ENCODE data around the gene JAML. TPM values are rescaled to one million over a fixed set of nuclear protein-coding genes. Genes with fewer than 3 reads are reported as not detected.
"Not testable (repeated sequence)": the region's sequence is repeated elsewhere in the genome, so short reads cannot be mapped to it uniquely, and the experiment has no call there.

Gene JAML
- total RNA-seq, 1 donor = not detected

DNA sequence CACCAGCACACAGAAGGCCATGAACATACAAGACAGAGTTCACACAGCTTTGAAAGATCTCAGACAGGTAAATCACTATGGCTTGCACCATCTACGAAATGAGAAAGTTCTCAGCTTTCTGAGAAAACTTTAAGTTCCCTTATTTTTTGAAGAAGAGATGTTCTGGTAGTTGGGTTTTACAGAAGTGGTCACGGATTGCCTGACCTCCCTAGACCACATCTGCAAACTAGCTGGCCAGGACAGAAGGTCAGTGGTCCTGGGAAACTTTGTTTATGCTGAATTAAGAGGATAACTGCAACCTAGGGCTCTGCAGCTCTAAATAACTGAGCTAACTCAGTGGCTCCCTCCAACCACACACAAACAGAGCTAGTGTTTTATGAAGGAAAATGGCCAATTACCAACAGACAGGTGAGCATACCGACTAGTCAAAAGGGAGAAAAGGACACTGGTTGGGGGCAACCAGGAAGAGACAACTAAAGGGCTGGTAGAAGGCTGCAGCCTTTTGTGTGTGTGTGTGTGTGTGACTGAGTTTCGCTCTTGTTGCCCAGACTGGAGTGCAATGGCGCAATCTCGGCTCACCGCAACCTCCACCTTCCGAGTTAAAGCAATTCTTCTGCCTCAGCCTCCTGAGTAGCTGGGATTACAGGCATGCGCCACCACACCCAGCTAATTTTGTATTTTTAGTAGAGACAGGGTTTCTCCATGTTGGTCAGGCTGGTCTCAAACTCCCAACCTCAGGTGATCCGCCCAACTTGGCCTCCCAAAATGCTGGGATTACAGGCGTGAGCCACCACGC, 39.8 kb downstream of the JAML start:
- H3K4me2 ChIP-seq (ENCODE audit: insufficient read depth, low read length) = no peak overlapping the region
- no peaks in the 10 kb centered on the region for H4K20me1 ChIP-seq (ENCODE audit: insufficient read depth, low read length)
- H3K79me2 ChIP-seq (ENCODE audit: insufficient read depth, low read length) = no peaks in the 10 kb centered on the region
- H3K4me3 ChIP-seq (ENCODE audit: insufficient read depth, low read length) = no peak overlapping the region
- H3K4me1 ChIP-seq (ENCODE audit: insufficient read depth, low read length) = no peaks in the 10 kb centered on the region
- H3K36me3 ChIP-seq (ENCODE audit: insufficient read depth, low read length) = no peaks in the 10 kb centered on the region
- H3K9me3 ChIP-seq (ENCODE audit: low read depth, low read length) = no peaks in the 10 kb centered on the region
- peaks cover 7% of the 10 kb centered on the region for H3K27me3 ChIP-seq (ENCODE audit: insufficient read depth, low read length)
- H3K27ac ChIP-seq (ENCODE audit: low read depth, low read length) = no peak overlapping the region
- no peak overlapping the region for H2AFZ ChIP-seq (ENCODE audit: low read length)
- DNase-seq (ENCODE audit: insufficient read length, low spot score, missing footprints) = no peak
- TF ChIP-seq CTCF (IDR thresholded peaks at IDR 0.05; ENCODE audit: extremely low read depth, low read depth, low read length) = no peak

GRCh38 chr11:118183691-118184090, 41.1 kb downstream of the JAML start:
- H3K4me1 ChIP-seq (ENCODE audit: insufficient read depth, low read length); H3K4me2 ChIP-seq (ENCODE audit: insufficient read depth, low read length); H3K79me2 ChIP-seq (ENCODE audit: insufficient read depth, low read length); H3K27ac ChIP-seq (ENCODE audit: low read depth, low read length); H3K9me3 ChIP-seq (ENCODE audit: low read depth, low read length); H4K20me1 ChIP-seq (ENCODE audit: insufficient read depth, low read length); H3K36me3 ChIP-seq (ENCODE audit: insufficient read depth, low read length); H3K27me3 ChIP-seq (ENCODE audit: insufficient read depth, low read length); H2AFZ ChIP-seq (ENCODE audit: low read length); DNase-seq (ENCODE audit: insufficient read length, low spot score, missing footprints); H3K4me3 ChIP-seq (ENCODE audit: insufficient read depth, low read length): not testable (repeated sequence)

DNA sequence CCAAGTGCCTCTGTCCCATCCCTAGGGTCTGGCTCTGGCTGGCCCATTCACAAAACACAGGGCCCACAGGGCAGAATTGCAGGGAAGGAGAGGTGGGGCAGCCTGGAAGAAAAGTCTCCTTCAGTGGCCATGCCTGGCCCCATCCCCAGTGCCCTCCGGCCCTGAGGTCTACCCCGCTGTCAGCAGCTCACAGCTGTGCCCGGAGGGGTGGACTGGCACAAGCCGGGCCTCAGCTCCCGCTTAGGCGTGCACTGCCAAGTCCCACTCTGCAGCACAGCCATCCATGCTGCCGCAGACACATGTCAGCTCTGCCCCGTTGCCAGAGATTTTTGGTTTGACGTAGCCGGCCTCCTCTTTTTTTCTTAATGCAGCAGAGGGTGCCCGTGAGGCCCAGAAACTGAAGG, 44.5 kb downstream of the JAML start:
- no peak overlapping the region for H3K4me2 ChIP-seq (ENCODE audit: insufficient read depth, low read length)

GRCh38 chr11:118176778-118177134, 48.1 kb downstream of the JAML start:
- no peak overlapping the region for H3K4me2 ChIP-seq (ENCODE audit: insufficient read depth, low read length)
- peaks cover 34% of the 10 kb centered on the region for H3K27me3 ChIP-seq (ENCODE audit: insufficient read depth, low read length)
- H4K20me1 ChIP-seq (ENCODE audit: insufficient read depth, low read length) = no peaks in the 10 kb centered on the region
- H3K4me3 ChIP-seq (ENCODE audit: insufficient read depth, low read length) = no peak overlapping the region
- no peak overlapping the region for H3K27ac ChIP-seq (ENCODE audit: low read depth, low read length)
- DNase-seq (ENCODE audit: insufficient read length, low spot score, missing footprints) = no peak
- no peaks in the 10 kb centered on the region for H3K4me1 ChIP-seq (ENCODE audit: insufficient read depth, low read length)
- no peaks in the 10 kb centered on the region for H3K9me3 ChIP-seq (ENCODE audit: low read depth, low read length)
- no peaks in the 10 kb centered on the region for H3K36me3 ChIP-seq (ENCODE audit: insufficient read depth, low read length)
- no peak overlapping the region for H2AFZ ChIP-seq (ENCODE audit: low read length)
- TF ChIP-seq CTCF (IDR thresholded peaks at IDR 0.05; ENCODE audit: extremely low read depth, low read depth, low read length) = no peak
- no peaks in the 10 kb centered on the region for H3K79me2 ChIP-seq (ENCODE audit: insufficient read depth, low read length)

More for the DNA sequence above, 44.5 kb downstream of the JAML start:
- no peak overlapping the region for H3K27ac ChIP-seq (ENCODE audit: low read depth, low read length)
- no peaks in the 10 kb centered on the region for H3K4me1 ChIP-seq (ENCODE audit: insufficient read depth, low read length)
- no peak for DNase-seq (ENCODE audit: insufficient read length, low spot score, missing footprints)
- no peak overlapping the region for H3K4me3 ChIP-seq (ENCODE audit: insufficient read depth, low read length)
- H3K36me3 ChIP-seq (ENCODE audit: insufficient read depth, low read length) = no peaks in the 10 kb centered on the region
- H2AFZ ChIP-seq (ENCODE audit: low read length) = peak overlapping the region; percentile 22
- H3K79me2 ChIP-seq (ENCODE audit: insufficient read depth, low read length) = no peaks in the 10 kb centered on the region
- H4K20me1 ChIP-seq (ENCODE audit: insufficient read depth, low read length) = no peaks in the 10 kb centered on the region
- H3K9me3 ChIP-seq (ENCODE audit: low read depth, low read length) = no peaks in the 10 kb centered on the region
- peaks cover 19% of the 10 kb centered on the region for H3K27me3 ChIP-seq (ENCODE audit: insufficient read depth, low read length)
- TF ChIP-seq CTCF (IDR thresholded peaks at IDR 0.05; ENCODE audit: extremely low read depth, low read depth, low read length) = no peak

All from osteoblast (primary cell).